ENCODE data around the gene HSPA2.

HSPA2 gene

GRCh38 chr14:64508215-64508776 lies 32.2 kb upstream of the HSPA2 start:
- H2AK5ac ChIP-seq (ENCODE audit: low read length, severe bottlenecking) = no peak overlapping the region
- 86% methylated on average over 1 of the region's 1 CpG for WGBS
- no peak overlapping the region for H3K4me3 ChIP-seq (ENCODE audit: insufficient read depth in 1 of 2, low read depth in 1 of 2, low read length in 2 of 2)
- no peak overlapping the region for H2BK12ac ChIP-seq (ENCODE audit: low read length in 2 of 2)
- no peak overlapping the region for H4K91ac ChIP-seq (ENCODE audit: low read length)
- H3K4me1 ChIP-seq (ENCODE audit: control insufficient read depth, insufficient read depth, low read depth, low read length) = peaks cover 6% of the 10 kb centered on the region
- H3K18ac ChIP-seq (ENCODE audit: low read depth in 1 of 2, low read length in 2 of 2) = no peak overlapping the region
- DNase-seq = no peak
- no peak overlapping the region for H3K4me2 ChIP-seq (ENCODE audit: low read length, poor library complexity, severe bottlenecking)
- H3K27me3 ChIP-seq (ENCODE audit: control insufficient read depth in 1 of 2, insufficient read depth in 1 of 2, low read length in 2 of 2) = no peaks in the 10 kb centered on the region
- no peak overlapping the region for H3K23ac ChIP-seq (ENCODE audit: low read length in 2 of 2)
- peaks cover 0 to 5% of the 10 kb centered on the region in 2 experiments for H3K36me3 ChIP-seq (ENCODE audit: control insufficient read depth in 1 of 2, insufficient read depth in 2 of 2, low read depth in 1 of 2, low read length in 2 of 2)
- no peak overlapping the region for H2BK15ac ChIP-seq (ENCODE audit: low read depth, poor library complexity, severe bottlenecking)
- H2BK120ac ChIP-seq (ENCODE audit: low read depth, low read length) = no peak overlapping the region
- H2BK5ac ChIP-seq (ENCODE audit: low read depth, low read length, poor library complexity, severe bottlenecking) = no peak overlapping the region
- no peak overlapping the region for H3K4ac ChIP-seq (ENCODE audit: low read depth in 1 of 2, low read length in 2 of 2)
- peaks cover 1% of the 10 kb centered on the region for H3K79me1 ChIP-seq (replicated peaks; ENCODE audit: low read length, poor library complexity, severe bottlenecking)
- no peaks in the 10 kb centered on the region for H3K9me3 ChIP-seq (ENCODE audit: control insufficient read depth, low read length)
- no peak overlapping the region for H3K14ac ChIP-seq (ENCODE audit: low read length in 2 of 2)
- no peak overlapping the region for H2AFZ ChIP-seq (ENCODE audit: low read depth, low read length)
- no peak overlapping the region for H3K27ac ChIP-seq (ENCODE audit: low read length, poor library complexity, severe bottlenecking)
- H4K8ac ChIP-seq (ENCODE audit: low read length) = no peak overlapping the region
- peak overlapping the region; percentile 97 for H3K9ac ChIP-seq (ENCODE audit: low read length)

DNA sequence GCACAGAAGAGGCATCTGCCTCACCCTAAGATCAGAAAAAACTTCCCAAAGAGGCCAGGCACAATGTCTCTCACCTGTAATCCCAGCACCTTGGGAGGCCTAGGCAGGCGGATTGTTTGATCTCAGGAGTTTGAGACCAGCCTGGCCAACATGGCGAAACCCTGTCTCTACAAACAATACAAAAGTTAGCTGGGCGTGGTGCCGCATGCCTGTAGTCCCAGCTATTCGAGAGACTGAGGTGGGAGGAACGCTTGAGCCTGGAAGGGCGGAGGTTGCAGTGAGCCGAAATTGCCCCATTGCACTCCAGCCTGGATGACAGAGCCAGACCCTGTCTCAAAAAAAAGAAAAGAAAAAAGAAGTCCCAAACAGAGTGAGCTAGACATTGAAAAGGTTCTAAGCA lies 31.5 kb upstream of the HSPA2 start:
- no peak overlapping the region for H2BK15ac ChIP-seq (ENCODE audit: low read depth, poor library complexity, severe bottlenecking)
- no peak overlapping the region for H4K91ac ChIP-seq (ENCODE audit: low read length)
- H2BK120ac ChIP-seq (ENCODE audit: low read depth, low read length) = no peak overlapping the region
- H3K18ac ChIP-seq (ENCODE audit: low read depth in 1 of 2, low read length in 2 of 2) = no peak overlapping the region
- no peak overlapping the region for H2BK5ac ChIP-seq (ENCODE audit: low read depth, low read length, poor library complexity, severe bottlenecking)
- H3K4ac ChIP-seq (ENCODE audit: low read depth in 1 of 2, low read length in 2 of 2) = no peak overlapping the region
- H3K4me2 ChIP-seq (ENCODE audit: low read length, poor library complexity, severe bottlenecking) = no peak overlapping the region
- H3K36me3 ChIP-seq (ENCODE audit: control insufficient read depth in 1 of 2, insufficient read depth in 2 of 2, low read depth in 1 of 2, low read length in 2 of 2) = peaks cover 0 to 5% of the 10 kb centered on the region in 2 experiments
- H3K27me3 ChIP-seq (ENCODE audit: control insufficient read depth in 1 of 2, insufficient read depth in 1 of 2, low read length in 2 of 2) = no peaks in the 10 kb centered on the region
- no peak overlapping the region for H3K23ac ChIP-seq (ENCODE audit: low read length in 2 of 2)
- H4K8ac ChIP-seq (ENCODE audit: low read length) = no peak overlapping the region
- DNase-seq = no peak
- no peak overlapping the region for H2BK12ac ChIP-seq (ENCODE audit: low read length in 2 of 2)
- no peak overlapping the region for H3K9ac ChIP-seq (ENCODE audit: low read length)
- no peak overlapping the region for H3K14ac ChIP-seq (ENCODE audit: low read length in 2 of 2)
- H3K4me1 ChIP-seq (ENCODE audit: control insufficient read depth, insufficient read depth, low read depth, low read length) = peaks cover 3% of the 10 kb centered on the region
- 86% methylated on average over 8 of the region's 8 CpGs for WGBS
- H3K4me3 ChIP-seq (ENCODE audit: insufficient read depth in 1 of 2, low read depth in 1 of 2, low read length in 2 of 2) = no peak overlapping the region
- no peak overlapping the region for H3K27ac ChIP-seq (ENCODE audit: low read length, poor library complexity, severe bottlenecking)
- H3K9me3 ChIP-seq (ENCODE audit: control insufficient read depth, low read length) = no peaks in the 10 kb centered on the region
- no peak overlapping the region for H2AK5ac ChIP-seq (ENCODE audit: low read length, severe bottlenecking)
- no peak overlapping the region for H2AFZ ChIP-seq (ENCODE audit: low read depth, low read length)
- H3K79me1 ChIP-seq (replicated peaks; ENCODE audit: low read length, poor library complexity, severe bottlenecking) = peaks cover 1% of the 10 kb centered on the region

- peaks cover 1% of the 10 kb centered on the region for H3K79me1 ChIP-seq (replicated peaks; ENCODE audit: low read length, poor library complexity, severe bottlenecking)
- H3K14ac ChIP-seq (ENCODE audit: low read length in 2 of 2) = no peak overlapping the region
- no peak overlapping the region for H2BK15ac ChIP-seq (ENCODE audit: low read depth, poor library complexity, severe bottlenecking)
- DNase-seq = peak; percentile 81
- H3K18ac ChIP-seq (ENCODE audit: low read depth in 1 of 2, low read length in 2 of 2) = no peak overlapping the region
- no peak overlapping the region for H2BK5ac ChIP-seq (ENCODE audit: low read depth, low read length, poor library complexity, severe bottlenecking)
- H3K4me2 ChIP-seq (ENCODE audit: low read length, poor library complexity, severe bottlenecking) = peak overlapping the region; percentile 16
- no peak overlapping the region for H3K4ac ChIP-seq (ENCODE audit: low read depth in 1 of 2, low read length in 2 of 2)
- H2BK120ac ChIP-seq (ENCODE audit: low read depth, low read length) = no peak overlapping the region
- no peak overlapping the region for H2BK12ac ChIP-seq (ENCODE audit: low read length in 2 of 2)
- H3K36me3 ChIP-seq (ENCODE audit: control insufficient read depth in 1 of 2, insufficient read depth in 2 of 2, low read depth in 1 of 2, low read length in 2 of 2) = peaks cover 0 to 5% of the 10 kb centered on the region in 2 experiments
- peak overlapping the region; percentile 16 for H3K27ac ChIP-seq (ENCODE audit: low read length, poor library complexity, severe bottlenecking)
- no peak overlapping the region for H4K91ac ChIP-seq (ENCODE audit: low read length)
- WGBS = 26% methylated on average over 4 of the region's 4 CpGs
- H3K23ac ChIP-seq (ENCODE audit: low read length in 2 of 2) = no peak overlapping the region
- no peak overlapping the region for H2AFZ ChIP-seq (ENCODE audit: low read depth, low read length)
- H3K27me3 ChIP-seq (ENCODE audit: control insufficient read depth in 1 of 2, insufficient read depth in 1 of 2, low read length in 2 of 2) = no peaks in the 10 kb centered on the region
- no peaks in the 10 kb centered on the region for H3K9me3 ChIP-seq (ENCODE audit: control insufficient read depth, low read length)
- no peak overlapping the region for H2AK5ac ChIP-seq (ENCODE audit: low read length, severe bottlenecking)
- peak overlapping the region; percentile 35 for H3K9ac ChIP-seq (ENCODE audit: low read length)
- no peak overlapping the region for H4K8ac ChIP-seq (ENCODE audit: low read length)
- peaks cover 3% of the 10 kb centered on the region for H3K4me1 ChIP-seq (ENCODE audit: control insufficient read depth, insufficient read depth, low read depth, low read length)
- no peak overlapping the region for H3K4me3 ChIP-seq (ENCODE audit: insufficient read depth in 1 of 2, low read depth in 1 of 2, low read length in 2 of 2)
These were observed 29.5 kb upstream of the HSPA2 start for GRCh38 chr14:64510825-64511671.

- H3K36me3 ChIP-seq (ENCODE audit: control insufficient read depth in 1 of 2, insufficient read depth in 2 of 2, low read depth in 1 of 2, low read length in 2 of 2) = peaks cover 0 to 5% of the 10 kb centered on the region in 2 experiments
- no peak overlapping the region for H3K18ac ChIP-seq (ENCODE audit: low read depth in 1 of 2, low read length in 2 of 2)
- H4K91ac ChIP-seq (ENCODE audit: low read length) = no peak overlapping the region
- no peaks in the 10 kb centered on the region for H3K9me3 ChIP-seq (ENCODE audit: control insufficient read depth, low read length)
- H4K8ac ChIP-seq (ENCODE audit: low read length) = no peak overlapping the region
- H2AK5ac ChIP-seq (ENCODE audit: low read length, severe bottlenecking) = no peak overlapping the region
- no peak overlapping the region for H3K23ac ChIP-seq (ENCODE audit: low read length in 2 of 2)
- H3K4ac ChIP-seq (ENCODE audit: low read depth in 1 of 2, low read length in 2 of 2) = no peak overlapping the region
- H3K27me3 ChIP-seq (ENCODE audit: control insufficient read depth in 1 of 2, insufficient read depth in 1 of 2, low read length in 2 of 2) = no peaks in the 10 kb centered on the region
- H3K79me1 ChIP-seq (replicated peaks; ENCODE audit: low read length, poor library complexity, severe bottlenecking) = peaks cover 1% of the 10 kb centered on the region
- H2AFZ ChIP-seq (ENCODE audit: low read depth, low read length) = no peak overlapping the region
- H3K4me2 ChIP-seq (ENCODE audit: low read length, poor library complexity, severe bottlenecking) = no peak overlapping the region
- no peak for DNase-seq
- H3K4me3 ChIP-seq (ENCODE audit: insufficient read depth in 1 of 2, low read depth in 1 of 2, low read length in 2 of 2) = no peak overlapping the region
- WGBS = 90% methylated on average over 1 of the region's 2 CpGs
- H2BK120ac ChIP-seq (ENCODE audit: low read depth, low read length) = no peak overlapping the region
- H2BK12ac ChIP-seq (ENCODE audit: low read length in 2 of 2) = no peak overlapping the region
- no peak overlapping the region for H2BK5ac ChIP-seq (ENCODE audit: low read depth, low read length, poor library complexity, severe bottlenecking)
- no peak overlapping the region for H3K9ac ChIP-seq (ENCODE audit: low read length)
- H3K4me1 ChIP-seq (ENCODE audit: control insufficient read depth, insufficient read depth, low read depth, low read length) = peaks cover 4% of the 10 kb centered on the region
- H3K27ac ChIP-seq (ENCODE audit: low read length, poor library complexity, severe bottlenecking) = no peak overlapping the region
- no peak overlapping the region for H3K14ac ChIP-seq (ENCODE audit: low read length in 2 of 2)
- no peak overlapping the region for H2BK15ac ChIP-seq (ENCODE audit: low read depth, poor library complexity, severe bottlenecking)
These were observed 27.3 kb upstream of the HSPA2 start for GRCh38 chr14:64513271-64513670.
